Nephron progenitor cell (in vitro differentiated cells): ENCODE measurements around the gene KLHL14.
A peak's percentile ranks its signal among the peaks of the same experiment; 100 is the strongest.

ENCODE experiments used
- DNase-seq: peaks from one replicate; pipeline ENCODE4 v3.0.0; 2021
- H3K27ac Mint-ChIP-seq: 2 replicates; pipeline ENCODE4 v1.8.0; 2021; ENCODE audit warnings: mild to moderate bottlenecking, moderate library complexity, mixed read lengths
- H3K27me3 Mint-ChIP-seq: 2 replicates; pipeline ENCODE4 v1.8.0; 2021; ENCODE audit warnings: mild to moderate bottlenecking, low read depth, mixed read lengths; ENCODE audit not compliant: poor library complexity
- H3K36me3 Mint-ChIP-seq: 2 replicates; pipeline ENCODE4 v1.8.0; 2021; ENCODE audit warnings: low read depth, mixed read lengths
- H3K4me1 Mint-ChIP-seq: 2 replicates; pipeline ENCODE4 v1.8.0; 2021; ENCODE audit warnings: mixed read lengths
- H3K4me3 Mint-ChIP-seq: 2 replicates; pipeline ENCODE4 v1.8.0; 2021; ENCODE audit warnings: mild to moderate bottlenecking, moderate library complexity, mixed read lengths
- H3K9me3 Mint-ChIP-seq: 2 replicates; pipeline ENCODE4 v1.8.0; 2021; ENCODE audit warnings: mild to moderate bottlenecking, moderate library complexity, mixed read lengths
- CTCF ChIP-seq: fragments of 200-600 bp; sonication (generic); IDR thresholded peaks from 2 replicates; pipeline ENCODE4 v1.5.0; 2021; ENCODE audit warnings: antibody characterized with exemption

Gene KLHL14

GRCh38 chr18:32771169-32771751 lies 1.6 kb downstream of the KLHL14 start:
- DNase-seq = peak; percentile 55
- Mint-ChIP-seq H3K36me3 (no peaks in the 10 kb centered on the region), H3K4me3 (peak overlapping the region; percentile 85), H3K27me3 (peaks cover 41% of the 10 kb centered on the region), H3K27ac (peak overlapping the region; percentile 93), H3K9me3 (no peaks in the 10 kb centered on the region), H3K4me1 (peaks cover 72% of the 10 kb centered on the region)
- no peak for TF ChIP-seq CTCF

- H3K27me3 Mint-ChIP-seq = peaks cover 41% of the 10 kb centered on the region
- TF ChIP-seq CTCF = no peak
- peak overlapping the region; percentile 93 for H3K27ac Mint-ChIP-seq
- peak overlapping the region; percentile 85 for H3K4me3 Mint-ChIP-seq
- peaks cover 73% of the 10 kb centered on the region for H3K4me1 Mint-ChIP-seq
- no peaks in the 10 kb centered on the region for H3K9me3 Mint-ChIP-seq
- peak; percentile 31 for DNase-seq
- no peaks in the 10 kb centered on the region for H3K36me3 Mint-ChIP-seq
Measured at GRCh38 chr18:32770666-32771168, 2.1 kb downstream of the KLHL14 start.

- Mint-ChIP-seq H3K27ac (no peak overlapping the region), H3K4me1 (peaks cover 68% of the 10 kb centered on the region), H3K4me3 (peak overlapping the region; percentile 85), H3K36me3 (no peaks in the 10 kb centered on the region), H3K9me3 (no peaks in the 10 kb centered on the region), H3K27me3 (peaks cover 41% of the 10 kb centered on the region)
- peak; percentile 44 for DNase-seq
- TF ChIP-seq CTCF = no peak
Measured at GRCh38 chr18:32770054-32770665, 2.7 kb downstream of the KLHL14 start.

GRCh38 chr18:32769586-32770053 lies 3.2 kb downstream of the KLHL14 start:
- peaks cover 66% of the 10 kb centered on the region for H3K4me1 Mint-ChIP-seq
- peak overlapping the region; percentile 85 for H3K4me3 Mint-ChIP-seq
- H3K27ac Mint-ChIP-seq = peak overlapping the region; percentile 85

GRCh38 chr18:32769071-32769585 lies 3.7 kb downstream of the KLHL14 start:
- DNase-seq = no peak
- H3K27me3 Mint-ChIP-seq = peaks cover 41% of the 10 kb centered on the region
- H3K4me1 Mint-ChIP-seq = peaks cover 62% of the 10 kb centered on the region
- H3K36me3 Mint-ChIP-seq = peaks cover 1% of the 10 kb centered on the region
- no peak for TF ChIP-seq CTCF
- peak overlapping the region; percentile 85 for H3K27ac Mint-ChIP-seq
- peak overlapping the region; percentile 85 for H3K4me3 Mint-ChIP-seq
- H3K9me3 Mint-ChIP-seq = no peaks in the 10 kb centered on the region

More at GRCh38 chr18:32769586-32770053, 3.2 kb downstream of the KLHL14 start:
- Mint-ChIP-seq H3K27me3 (peaks cover 41% of the 10 kb centered on the region), H3K9me3 (no peaks in the 10 kb centered on the region), H3K36me3 (no peaks in the 10 kb centered on the region)
- no peak for TF ChIP-seq CTCF
- DNase-seq = peak; percentile 60
